Testis (tissue), 2 donors: ENCODE results near the gene EFCAB14.

ENCODE experiments used
- CTCF ChIP-seq, 3 experiments: fragments of 450-650 bp in 2 of 3; fragments of 200-600 bp in 1 of 3; sonication (generic) in 1 of 3; IDR thresholded peaks; one replicate each; pipeline ENCODE4 v1.5.1; 2016 to 2019; ENCODE audit warnings: antibody characterized with exemption in 3 of 3, mild to moderate bottlenecking in 2 of 3, moderate library complexity in 1 of 3
- POLR2A ChIP-seq: fragments of 450-650 bp; IDR thresholded peaks from one replicate; pipeline ENCODE4 v1.6.1; 2017; ENCODE audit warnings: antibody characterized with exemption, mild to moderate bottlenecking, moderate library complexity

DNA sequence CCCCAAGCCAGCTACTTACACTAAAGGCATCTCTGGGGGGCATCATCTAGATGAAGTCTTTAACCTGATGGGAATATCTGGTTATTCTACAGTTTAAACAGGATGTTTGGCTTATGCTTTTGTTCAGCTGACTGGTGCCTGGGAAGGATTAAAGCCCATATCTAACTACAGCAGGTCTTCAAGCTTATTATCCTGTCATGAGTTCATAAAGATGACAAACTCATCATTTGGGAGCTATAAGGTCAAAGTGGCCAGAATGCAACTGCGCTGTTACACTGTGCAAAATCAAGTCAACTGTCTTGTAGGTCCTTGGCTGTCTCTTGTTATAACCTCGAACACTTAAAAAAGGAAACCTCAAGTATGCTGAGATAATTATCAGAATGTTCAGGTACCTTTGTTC lies 83.7 kb downstream of the EFCAB14 start:
- TF ChIP-seq CTCF (IDR thresholded peaks at IDR 0.05) (no peak), POLR2A (no peak)
